OCI-LY7 (cell line): ENCODE results near the gene CARD8. TPM values are rescaled to one million over a fixed set of nuclear protein-coding genes. Genes with fewer than 3 reads are reported as not detected.
A peak's percentile ranks its signal among the peaks of the same experiment; 100 is the strongest.

Experiments
- BruUV-seq: library from RNA; stranded (reverse); fragments of 400-500 nt; replicated peaks from 2 replicates; lab custom pipeline; 2021; lab: Mats Ljungman, UMichigan
- CTCF ChIA-PET: fragments of 300-600 bp; sonication (Branson Sonifier 250); formaldehyde crosslinking; loops from one replicate; lab custom pipeline; 2022; ENCODE audit warnings: antibody characterized with exemption; ENCODE audit not compliant: unreplicated experiment; lab: Charles Lee
- POLR2A ChIA-PET: fragments of 300-600 bp; sonication (Branson Sonifier 250); formaldehyde crosslinking; loops from one replicate; lab custom pipeline; 2022; ENCODE audit warnings: antibody characterized with exemption; lab: Charles Lee
- DNase-seq: peaks from one replicate; pipeline ENCODE4 v3.0.0-alpha.2; 2015; ENCODE audit warnings: low spot score
- H2AFZ ChIP-seq: fragments of 200-600 bp; sonication (generic), shearing (Covaris generic); 2 replicates; pipeline ENCODE4 v1.6.1; 2014; ENCODE audit warnings: mild to moderate bottlenecking, antibody characterized with exemption, low read length, moderate library complexity
- H3K27ac ChIP-seq: fragments of 200-600 bp; sonication (generic); 2 replicates; pipeline ENCODE4 v1.5.1; 2014; ENCODE audit warnings: mixed run types, low read depth, mild to moderate bottlenecking, moderate library complexity, low read length, inconsistent platforms; ENCODE audit not compliant: poor library complexity, severe bottlenecking
- H3K36me3 ChIP-seq: fragments of 200-600 bp; sonication (generic); 2 replicates; pipeline ENCODE4 v1.6.1; 2014; ENCODE audit warnings: mild to moderate bottlenecking, antibody characterized with exemption, low read length, moderate library complexity, mixed read lengths; ENCODE audit not compliant: insufficient read depth
- H3K4me1 ChIP-seq: fragments of 200-600 bp; sonication (generic); 2 replicates; pipeline ENCODE4 v1.5.1; 2014; ENCODE audit warnings: mild to moderate bottlenecking, low read length; ENCODE audit not compliant: insufficient read depth, poor library complexity, severe bottlenecking
- H3K4me2 ChIP-seq: fragments of 200-600 bp; sonication (generic); 2 replicates; pipeline ENCODE4 v1.6.1; 2014; ENCODE audit warnings: mild to moderate bottlenecking, low read length
- H3K4me3 ChIP-seq: fragments of 200-600 bp; sonication (generic); 2 replicates; pipeline ENCODE4 v1.5.1; 2014; ENCODE audit warnings: mild to moderate bottlenecking, low read depth, low read length; ENCODE audit not compliant: poor library complexity, severe bottlenecking
- H3K79me2 ChIP-seq: fragments of 200-600 bp; sonication (generic); 2 replicates; pipeline ENCODE4 v1.6.1; 2016; ENCODE audit warnings: low read depth, mild to moderate bottlenecking, low read length, moderate library complexity, mixed read lengths; ENCODE audit not compliant: insufficient read depth
- H3K9me2 ChIP-seq: fragments of 200-600 bp; sonication (generic); 2 replicates; pipeline ENCODE4 v1.6.1; 2016; ENCODE audit warnings: mild to moderate bottlenecking, low read length, mixed read lengths; ENCODE audit not compliant: insufficient read depth
- H3K9me3 ChIP-seq: fragments of 200-600 bp; sonication (generic); 2 replicates; pipeline ENCODE4 v1.6.1; 2014; ENCODE audit warnings: mild to moderate bottlenecking, mixed run types, low read length, mixed read lengths
- H4K20me1 ChIP-seq: fragments of 200-600 bp; sonication (generic); 2 replicates; pipeline ENCODE4 v1.6.1; 2014; ENCODE audit warnings: mild to moderate bottlenecking, antibody characterized with exemption, low read length, moderate library complexity, mixed read lengths; ENCODE audit not compliant: insufficient read depth
- CTCF ChIP-seq: fragments of 200-600 bp; sonication (generic); conservative IDR thresholded peaks from 2 replicates; pipeline ENCODE4 v1.5.1; 2014; ENCODE audit warnings: mild to moderate bottlenecking, antibody characterized with exemption, low read length, moderate library complexity, mixed read lengths
- EZH2phosphoT487 ChIP-seq: fragments of 200-600 bp; sonication (generic); IDR thresholded peaks from 2 replicates; pipeline ENCODE4 v1.6.1; 2018; ENCODE audit warnings: low read depth, borderline replicate concordance, mild to moderate bottlenecking, mixed run types, antibody characterized with exemption, low read length, moderate library complexity, mixed read lengths
- intact Hi-C: fragments of 100-400 bp; cut with micrococcal nuclease; formaldehyde crosslinking; loops from one replicate; pipeline ENCODE4 v1.10.0; 2022; ENCODE audit not compliant: unreplicated experiment
- total RNA-seq, 2 experiments: library from RNA; depleted of rRNA in 1 of 2; stranded (reverse); fragments of >200 nt in 1 of 2; shearing (Covaris generic) in 1 of 2; gene quantifications; 2 replicates each; pipeline ENCODE4 v1.2.3, GENCODE V29; 2014 to 2022

The CARD8 gene
- total RNA-seq, 2 experiments from 2014 or later: 51.0 to 56.1 TPM

GRCh38 chr19:48254529-48254970 is 1.2 kb downstream of the CARD8 start:
- POLR2A ChIA-PET: interaction anchor here (0.9 to 2.0 kb wide), 2 partner anchors 10 to 51 kb away, joined by 3 to 9 read pairs; no protein-coding TSS in a partner anchor
- Histone ChIP-seq H4K20me1 (no peaks in the 10 kb centered on the region), H3K27ac (peak overlapping the region; percentile 94), H3K9me3 (no peaks in the 10 kb centered on the region), H3K36me3 (peaks cover 5% of the 10 kb centered on the region), H3K4me1 (peaks cover 73% of the 10 kb centered on the region), H3K4me2 (peak overlapping the region; percentile 61), H3K4me3 (peak overlapping the region; percentile 71), H2AFZ (no peak overlapping the region; the same call in 1 of the 2 replicates), H3K9me2 (no peaks in the 10 kb centered on the region), H3K79me2 (peaks cover 69% of the 10 kb centered on the region)
- CTCF ChIA-PET: no interaction called here
- no peak for DNase-seq
- TF ChIP-seq CTCF (no peak), EZH2phosphoT487 (no peak)
- BruUV-seq: no TSS peak
- intact Hi-C loops: no loop called here

GRCh38 chr19:48253999-48254398 is 1.7 kb downstream of the CARD8 start:
- Histone ChIP-seq H2AFZ (no peak overlapping the region), H3K36me3 (peaks cover 5% of the 10 kb centered on the region), H4K20me1 (no peaks in the 10 kb centered on the region), H3K27ac (no peak overlapping the region), H3K9me2 (no peaks in the 10 kb centered on the region), H3K4me2 (peak overlapping the region; percentile 61), H3K4me1 (peaks cover 76% of the 10 kb centered on the region), H3K4me3 (peak overlapping the region; percentile 71), H3K9me3 (no peaks in the 10 kb centered on the region), H3K79me2 (peaks cover 74% of the 10 kb centered on the region)
- ChIA-PET POLR2A (no interaction called here), CTCF (no interaction called here)
- intact Hi-C loops: no loop called here
- no TSS peak for BruUV-seq
- DNase-seq: no peak
- TF ChIP-seq CTCF (no peak), EZH2phosphoT487 (no peak)

GRCh38 chr19:48252609-48253008 is 3.1 kb downstream of the CARD8 start:
- Histone ChIP-seq H3K4me2 (peak overlapping the region; percentile 61; the same call in 1 of the 2 replicates), H3K36me3 (peaks cover 17% of the 10 kb centered on the region), H4K20me1 (no peaks in the 10 kb centered on the region), H3K27ac (no peak overlapping the region), H3K79me2 (peaks cover 79% of the 10 kb centered on the region), H3K4me1 (peaks cover 82% of the 10 kb centered on the region), H3K9me2 (no peaks in the 10 kb centered on the region), H2AFZ (no peak overlapping the region), H3K9me3 (no peaks in the 10 kb centered on the region), H3K4me3 (no peak overlapping the region)
- TF ChIP-seq CTCF: no peak
- no peak for TF ChIP-seq EZH2phosphoT487
- ChIA-PET POLR2A (no interaction called here), CTCF (no interaction called here)
- no TSS peak for BruUV-seq
- intact Hi-C loops: no loop called here
- no peak for DNase-seq
